Measurements from ENCODE around the gene PRR14L.

- no peak for TF ChIP-seq CTCF (conservative IDR thresholded peaks at IDR 0.05)
- TF ChIP-seq EZH2 (IDR thresholded peaks at IDR 0.05; ENCODE audit: low read depth) = no peak
Observed at GRCh38 chr22:31768422-31769059, 18.6 kb upstream of the PRR14L start.
